CD4-positive, CD25-positive, alpha-beta regulatory T cell (primary cell): ENCODE results near the gene RTCB. TPM values are rescaled to one million over a fixed set of nuclear protein-coding genes. Genes with fewer than 3 reads are reported as not detected.

Source experiments
- polyA plus RNA-seq, 4 donors: library from polyadenylated mRNA; unstranded; fragments of 300-500 nt; fragmentation: Illumina TruSeq; gene quantifications; one replicate each; pipeline ENCODE4 v1.2.3, GENCODE V29; 2021
- total RNA-seq: library from RNA; stranded (reverse); gene quantifications from one replicate; pipeline ENCODE4 v1.2.3, GENCODE V29; 2022

Gene RTCB
- total and polyA plus RNA-seq, 5 donors from 2014 or later: 39.0 to 125 (median 112) TPM

Other genes with a start within 250 kb of the RTCB start
- 1.5 TPM for gene RFPL2, start 207.2 kb downstream of the RTCB start, total RNA-seq
- gene RFPL2, start 207.2 kb downstream of the RTCB start, polyA plus RNA-seq: 1 to 10 TPM in 1 of 4 donors, under 1 TPM in 3; 0.27 to 2.6 (median 0.34) TPM
- gene SLC5A4, start 156.9 kb downstream of the RTCB start, total RNA-seq: not detected
- gene SLC5A4, start 156.9 kb downstream of the RTCB start, polyA plus RNA-seq: not detected
- not detected for gene RFPL3, start 54.4 kb downstream of the RTCB start, total RNA-seq
- not detected for gene RFPL3, start 54.4 kb downstream of the RTCB start, polyA plus RNA-seq
- gene BPIFC, start 52.2 kb upstream of the RTCB start, total RNA-seq: not detected
- not detected for gene BPIFC, start 52.2 kb upstream of the RTCB start, polyA plus RNA-seq
- gene FBXO7, start 62.6 kb upstream of the RTCB start, total RNA-seq: 133 TPM
- 100 to 1,000 TPM; 148 to 180 (median 168) TPM for gene FBXO7, start 62.6 kb upstream of the RTCB start, polyA plus RNA-seq